ENCODE data around the gene MAN2C1.
"Not testable (repeated sequence)": the region's sequence is repeated elsewhere in the genome, so short reads cannot be mapped to it uniquely, and the experiment has no call there.

MAN2C1 gene

GRCh38 chr15:75360856-75361255, 7.6 kb downstream of the MAN2C1 start:
- DNase-seq: no peak

GRCh38 chr15:75360391-75360790, 8.0 kb downstream of the MAN2C1 start:
- no peak for DNase-seq

GRCh38 chr15:75359537-75360250, 8.7 kb downstream of the MAN2C1 start:
- DNase-seq: no peak

GRCh38 chr15:75358771-75359536, 9.5 kb downstream of the MAN2C1 start:
- DNase-seq: no peak

- no peak for DNase-seq
These were observed 10.3 kb downstream of the MAN2C1 start for GRCh38 chr15:75357976-75358673.

GRCh38 chr15:75356517-75356916, 11.9 kb downstream of the MAN2C1 start:
- DNase-seq: no peak

- no peak for DNase-seq
These were observed 12.4 kb downstream of the MAN2C1 start for GRCh38 chr15:75356006-75356405.

GRCh38 chr15:75355369-75355768, 13.0 kb downstream of the MAN2C1 start:
- DNase-seq: no peak

- DNase-seq: no peak
These were observed 14.0 kb downstream of the MAN2C1 start for GRCh38 chr15:75354454-75354853.

- no peak for DNase-seq
These were observed 14.8 kb downstream of the MAN2C1 start for GRCh38 chr15:75353604-75354003.

GRCh38 chr15:75352186-75353080, 16.0 kb downstream of the MAN2C1 start:
- DNase-seq: no peak

GRCh38 chr15:75350601-75351361, 17.6 kb downstream of the MAN2C1 start:
- DNase-seq: no peak

- DNase-seq: no peak
These were observed 18.4 kb downstream of the MAN2C1 start for GRCh38 chr15:75349851-75350588.

GRCh38 chr15:75349351-75349669, 19.1 kb downstream of the MAN2C1 start:
- DNase-seq: not testable (repeated sequence)

GRCh38 chr15:75348562-75349350, 19.7 kb downstream of the MAN2C1 start:
- DNase-seq: no peak

- DNase-seq: peak; percentile 58
These were observed 20.3 kb downstream of the MAN2C1 start for GRCh38 chr15:75348034-75348561.

GRCh38 chr15:75347222-75348033, 21.0 kb downstream of the MAN2C1 start:
- DNase-seq: peak; percentile 76

GRCh38 chr15:75346796-75347221, 21.6 kb downstream of the MAN2C1 start, which contains the start of gene NEIL1:
NEIL1 (plus strand) TSS chr15:75347039; CDS start chr15:75348906, 1,867 bp downstream.
- peak; percentile 38 for DNase-seq

GRCh38 chr15:75343953-75344352, 24.5 kb downstream of the MAN2C1 start:
- not testable (repeated sequence) for DNase-seq
